CD14-positive monocyte (primary cell): Measurements from ENCODE around the gene SPG21. TPM values are rescaled to one million over a fixed set of nuclear protein-coding genes. Genes with fewer than 3 reads are reported as not detected.

ENCODE experiments used
- DNase-seq, 3 donors: peaks; one replicate each; pipeline ENCODE4 v3.0.0-alpha.2; 2011 to 2022
- H2AFZ ChIP-seq: 2 replicates; pipeline ENCODE4 v1.6.0; 2012; ENCODE audit warnings: mild to moderate bottlenecking, low read depth, low read length, inconsistent platforms; ENCODE audit not compliant: insufficient read depth, poor library complexity, severe bottlenecking
- H3K27ac ChIP-seq, 2 donors: 1 replicate in 1 of 2; 2 replicates in 1 of 2; pipeline ENCODE4 v1.5.1; 2012 to 2013; ENCODE audit warnings: low read length in 2 of 2, control low read depth in 1 of 2, inconsistent platforms in 1 of 2, low read depth in 1 of 2, mild to moderate bottlenecking in 1 of 2
- H3K27me3 ChIP-seq, 2 donors: one replicate each; pipeline versions ENCODE4 v1.6.0 to v1.6.1; 2011 to 2013; ENCODE audit warnings: low read length in 2 of 2; ENCODE audit not compliant: control insufficient read depth in 2 of 2, insufficient read depth in 2 of 2
- H3K36me3 ChIP-seq, 2 donors: replicated peaks in 1 of 2; 1 replicate in 1 of 2; 2 replicates in 1 of 2; pipeline versions ENCODE4 v1.5.1 to v1.6.1; 2012 to 2013; ENCODE audit warnings: low read length in 2 of 2, control low read depth in 1 of 2, inconsistent platforms in 1 of 2, mild to moderate bottlenecking in 1 of 2; ENCODE audit not compliant: insufficient read depth in 2 of 2, control insufficient read depth in 1 of 2
- H3K4me1 ChIP-seq, 2 donors: 1 replicate in 1 of 2; 2 replicates in 1 of 2; pipeline versions ENCODE4 v1.5.1 to v1.6.1; 2012 to 2013; ENCODE audit warnings: low read length in 2 of 2, control low read depth in 1 of 2, inconsistent platforms in 1 of 2, mild to moderate bottlenecking in 1 of 2, moderate library complexity in 1 of 2; ENCODE audit not compliant: insufficient read depth in 2 of 2, control insufficient read depth in 1 of 2
- H3K4me2 ChIP-seq: replicated peaks from 2 replicates; pipeline ENCODE3; 2012; ENCODE audit warnings: low read length, moderate library complexity, mild to moderate bottlenecking; ENCODE audit not compliant: poor library complexity, severe bottlenecking; ENCODE audit errors: extremely low read depth
- H3K4me3 ChIP-seq, 3 experiments: fragments of 200-600 bp in 1 of 3; sonication (generic) in 1 of 3; replicated peaks in 1 of 3; 1 replicate in 2 of 3; 2 replicates in 1 of 3; pipeline ENCODE4 v1.5.1; 2011 to 2013; ENCODE audit warnings: low read length in 3 of 3, mild to moderate bottlenecking in 3 of 3, control low read depth in 2 of 3, low read depth in 2 of 3, inconsistent platforms in 1 of 3, moderate library complexity in 1 of 3
- H3K79me2 ChIP-seq: 2 replicates; pipeline ENCODE4 v1.6.0; 2012; ENCODE audit warnings: mild to moderate bottlenecking, control low read depth, inconsistent platforms, low read length, moderate library complexity; ENCODE audit not compliant: insufficient read depth
- H3K9ac ChIP-seq: 2 replicates; pipeline ENCODE4 v1.6.0; 2017; ENCODE audit warnings: low read length, mild to moderate bottlenecking; ENCODE audit not compliant: insufficient read depth, poor library complexity, severe bottlenecking
- H3K9me3 ChIP-seq, 2 donors: replicated peaks in 1 of 2; 1 replicate in 1 of 2; 2 replicates in 1 of 2; pipeline versions ENCODE4 v1.5.1 to v1.6.1; 2012 to 2013; ENCODE audit warnings: low read length in 2 of 2, control low read depth in 1 of 2; ENCODE audit not compliant: control insufficient read depth in 1 of 2, insufficient read depth in 1 of 2
- H4K20me1 ChIP-seq: 2 replicates; pipeline ENCODE4 v1.6.0; 2012; ENCODE audit warnings: mild to moderate bottlenecking, low read length, control low read depth, moderate library complexity; ENCODE audit not compliant: insufficient read depth
- H3K27ac Mint-ChIP-seq, 7 donors: one replicate each; pipeline ENCODE4 v1.8.0; 2020; ENCODE audit warnings: mild to moderate bottlenecking in 7 of 7, mixed read lengths in 7 of 7, moderate library complexity in 6 of 7, inconsistent platforms in 2 of 7
- H3K27me3 Mint-ChIP-seq, 3 donors: one replicate each; pipeline ENCODE4 v1.8.0; 2021 to 2022; ENCODE audit warnings: low read depth in 3 of 3, mild to moderate bottlenecking in 3 of 3, mixed read lengths in 3 of 3, moderate library complexity in 3 of 3, inconsistent platforms in 1 of 3
- H3K36me3 Mint-ChIP-seq, 2 donors: one replicate each; pipeline ENCODE4 v1.8.0; 2020; ENCODE audit warnings: mixed read lengths in 2 of 2, inconsistent platforms in 1 of 2, mild to moderate bottlenecking in 1 of 2
- H3K4me1 Mint-ChIP-seq: one replicate; pipeline ENCODE4 v1.8.0; 2020; ENCODE audit warnings: mild to moderate bottlenecking, mixed read lengths
- H3K4me3 Mint-ChIP-seq, 2 donors: one replicate each; pipeline ENCODE4 v1.8.0; 2020; ENCODE audit warnings: mild to moderate bottlenecking in 2 of 2, mixed read lengths in 2 of 2, moderate library complexity in 1 of 2
- H3K9me3 Mint-ChIP-seq, 7 donors: one replicate each; pipeline ENCODE4 v1.8.0; 2020 to 2022; ENCODE audit warnings: mixed read lengths in 7 of 7, mild to moderate bottlenecking in 6 of 7, moderate library complexity in 6 of 7, inconsistent platforms in 2 of 7
- CTCF ChIP-seq: fragments of 200-600 bp; IDR thresholded peaks from one replicate; pipeline ENCODE4 v1.8.0; 2022; ENCODE audit warnings: antibody characterized with exemption, mild to moderate bottlenecking
- WGBS: methylation state at CpG from one replicate; pipeline ENCODE4 v1.1.5; 2013; ENCODE audit warnings: missing lambda C conversion rate; ENCODE audit not compliant: insufficient coverage; 5-methylcytosine and 5-hydroxymethylcytosine counted together
- intact Hi-C, 2 donors: fragments of 100-400 bp; cut with micrococcal nuclease; formaldehyde crosslinking; loops; one replicate each; pipeline versions ENCODE4 v1.15.0 to v1.15.1; 2023
- polyA plus RNA-seq, 3 donors: library from polyadenylated mRNA; depleted of rRNA in 1 of 3; unstranded in 2 of 3; stranded (reverse) in 1 of 3; fragments of 300-500 nt in 2 of 3; fragments of >200 nt in 1 of 3; fragmentation: Illumina TruSeq in 2 of 3; gene quantifications; 1 replicate in 2 of 3; 2 replicates in 1 of 3; pipeline ENCODE4 v1.2.3, GENCODE V29; 2012 to 2021

Gene SPG21
- polyA plus RNA-seq, 3 donors = 102 to 375 (median 358) TPM

GRCh38 chr15:65032801-65033537 is 43.3 kb upstream of the SPG21 start:
- H3K9me3 Mint-ChIP-seq = no peaks in the 10 kb centered on the region
- H3K9me3 ChIP-seq = no peaks in the 10 kb centered on the region
- peaks cover 21% of the 10 kb centered on the region for H3K4me1 Mint-ChIP-seq
- peaks cover 0 to 9% of the 10 kb centered on the region in 2 donors for H3K27me3 ChIP-seq
- peak; percentile 46 to 69 (median 67) for DNase-seq
- intact Hi-C loops = loop anchor here in 1 of 2 donors (10.0 kb wide), 1 partner anchor 262 kb away; the partner anchor contains the start of gene RNU5A-1
- TF ChIP-seq CTCF = peak; percentile 67
- H3K4me2 ChIP-seq = no peak overlapping the region
- no peaks in the 10 kb centered on the region for H3K36me3 ChIP-seq
- H3K27ac ChIP-seq = no peak overlapping the region
- peak overlapping the region in 1 of 2 donors; percentile 59 for H3K4me3 Mint-ChIP-seq
- peaks cover 17 to 20% of the 10 kb centered on the region in 2 donors for H3K4me1 ChIP-seq
- peak overlapping the region; percentile 60 for H2AFZ ChIP-seq
- H3K4me3 ChIP-seq = no peak overlapping the region
- peaks cover 3% of the 10 kb centered on the region for H4K20me1 ChIP-seq
- peaks cover 7% of the 10 kb centered on the region for H3K79me2 ChIP-seq
- H3K36me3 Mint-ChIP-seq = no peaks in the 10 kb centered on the region
- peak overlapping the region in 1 of 7 donors; percentile 40 for H3K27ac Mint-ChIP-seq
- 15% methylated on average over 9 of the region's 13 CpGs for WGBS
- peaks cover 8 to 16% (median 12%) of the 10 kb centered on the region in 3 donors for H3K27me3 Mint-ChIP-seq
- H3K9ac ChIP-seq = no peak overlapping the region

GRCh38 chr15:65029736-65030208 is 40.1 kb upstream of the SPG21 start:
- peak overlapping the region in 1 of 2 donors; percentile 84 for H3K4me3 Mint-ChIP-seq
- H3K27ac Mint-ChIP-seq = no peak overlapping the region
- peaks cover 17 to 20% of the 10 kb centered on the region in 2 donors for H3K36me3 Mint-ChIP-seq
- Histone ChIP-seq H4K20me1 (peaks cover 8% of the 10 kb centered on the region), H3K9me3 (no peaks in the 10 kb centered on the region), H3K27me3 (peaks cover 0 to 9% of the 10 kb centered on the region in 2 donors), H3K4me1 (peaks cover 24 to 29% of the 10 kb centered on the region in 2 donors), H2AFZ (peak overlapping the region; percentile 99), H3K36me3 (peaks cover 12 to 22% of the 10 kb centered on the region in 2 donors), H3K79me2 (peaks cover 7% of the 10 kb centered on the region), H3K4me3 (peak overlapping the region; percentile 75 to 90 (median 87)), H3K4me2 (peak overlapping the region; percentile 92), H3K27ac (no peak overlapping the region), H3K9ac (peak overlapping the region; percentile 78)
- intact Hi-C loops = loop anchor here in 1 of 2 donors (10.0 kb wide), 1 partner anchor 265 kb away; the partner anchor contains the start of gene RNU5A-1
- peaks cover 26% of the 10 kb centered on the region for H3K4me1 Mint-ChIP-seq
- no CpG with 5 or more reads among the region's 12 CpGs for WGBS
- no peaks in the 10 kb centered on the region for H3K9me3 Mint-ChIP-seq
- no peak for DNase-seq
- H3K27me3 Mint-ChIP-seq = peaks cover 8 to 13% (median 10%) of the 10 kb centered on the region in 3 donors
- TF ChIP-seq CTCF = no peak
